SK-N-SH treated with all-trans-retinoic acid at 6 μM for 48 hours (cell line): ENCODE data around the gene IFIT2.

ENCODE experiments used
- ATAC-seq: fragments of 200-7000 bp; cut with Tn5 transposase; 3 replicates; pipeline ENCODE4 v1.9.1; 2020; ENCODE audit warnings: mild to moderate bottlenecking, moderate library complexity
- ARNTL ChIP-seq: fragments of 450-650 bp; formaldehyde crosslinking; IDR thresholded peaks from 2 replicates; pipeline ENCODE4 v1.5.0; 2020; ENCODE audit warnings: low read depth, mild to moderate bottlenecking, moderate library complexity, borderline replicate concordance
- BACH2 ChIP-seq: fragments of 250-450 bp; sonication (Bioruptor Pico); IDR thresholded peaks from 2 replicates; pipeline ENCODE4 v1.9.0; 2021; ENCODE audit warnings: mild to moderate bottlenecking, borderline replicate concordance
- CREB5 ChIP-seq: fragments of 250-450 bp; sonication (Bioruptor Pico); IDR thresholded peaks from 2 replicates; pipeline ENCODE4 v1.5.1; 2020; ENCODE audit warnings: low read depth, mild to moderate bottlenecking, moderate library complexity
- CSDC2 ChIP-seq: fragments of 250-450 bp; sonication (Bioruptor Pico); IDR thresholded peaks from 2 replicates; pipeline ENCODE4 v1.5.0; 2020; ENCODE audit warnings: mild to moderate bottlenecking, moderate library complexity
- ESRRG ChIP-seq: fragments of 250-450 bp; sonication (Bioruptor Pico); IDR thresholded peaks from 2 replicates; pipeline ENCODE4 v1.6.1; 2021; ENCODE audit warnings: mild to moderate bottlenecking
- GLIS3 ChIP-seq: fragments of 250-450 bp; sonication (Bioruptor Pico); IDR thresholded peaks from 2 replicates; pipeline ENCODE4 v1.5.0; 2020; ENCODE audit warnings: mild to moderate bottlenecking, moderate library complexity
- PATZ1 ChIP-seq: fragments of 250-450 bp; sonication (Bioruptor Pico); IDR thresholded peaks from 2 replicates; pipeline ENCODE4 v1.8.0; 2020; ENCODE audit warnings: mild to moderate bottlenecking, moderate library complexity, borderline replicate concordance
- POU6F1 ChIP-seq: fragments of 250-450 bp; sonication (Bioruptor Pico); IDR thresholded peaks from 2 replicates; pipeline ENCODE4 v1.8.0; 2021; ENCODE audit warnings: low read depth, mild to moderate bottlenecking, moderate library complexity, borderline replicate concordance
- PPARA ChIP-seq: fragments of 250-450 bp; sonication (Bioruptor Pico); IDR thresholded peaks from 2 replicates; pipeline ENCODE4 v1.5.0; 2020; ENCODE audit warnings: mild to moderate bottlenecking, borderline replicate concordance
- RARB ChIP-seq: fragments of 250-450 bp; sonication (Bioruptor Pico); IDR thresholded peaks from 2 replicates; pipeline ENCODE4 v1.8.0; 2021; ENCODE audit warnings: mild to moderate bottlenecking, moderate library complexity
- SNAI2 ChIP-seq: fragments of 250-450 bp; sonication (Bioruptor Pico); IDR thresholded peaks from 2 replicates; pipeline ENCODE4 v1.5.0; 2020; ENCODE audit warnings: mild to moderate bottlenecking, moderate library complexity
- TOX ChIP-seq: fragments of 250-450 bp; sonication (Bioruptor Pico); IDR thresholded peaks from 2 replicates; pipeline ENCODE4 v1.8.0; 2021; ENCODE audit warnings: mild to moderate bottlenecking, moderate library complexity, borderline replicate concordance
- TSHZ2 ChIP-seq: fragments of 250-450 bp; sonication (Bioruptor Pico); IDR thresholded peaks from 2 replicates; pipeline ENCODE4 v1.5.0; 2020; ENCODE audit warnings: mild to moderate bottlenecking, moderate library complexity
- ZC3H10 ChIP-seq: fragments of 250-450 bp; sonication (Bioruptor Pico); IDR thresholded peaks from 2 replicates; pipeline ENCODE4 v1.5.1; 2021; ENCODE audit warnings: mild to moderate bottlenecking, moderate library complexity
- ZFP3 ChIP-seq: fragments of 250-450 bp; sonication (Bioruptor Pico); IDR thresholded peaks from 2 replicates; pipeline ENCODE4 v1.5.0; 2020; ENCODE audit warnings: mild to moderate bottlenecking, moderate library complexity
- ZFP30 ChIP-seq: fragments of 450-650 bp; formaldehyde crosslinking; IDR thresholded peaks from 2 replicates; pipeline ENCODE4 v1.5.0; 2022; ENCODE audit warnings: mild to moderate bottlenecking, moderate library complexity
- ZNF565 ChIP-seq: fragments of 450-650 bp; formaldehyde crosslinking; conservative IDR thresholded peaks from 2 replicates; pipeline ENCODE4 v1.5.0; 2020; ENCODE audit warnings: low read depth, mild to moderate bottlenecking, moderate library complexity
- ZNF8 ChIP-seq: fragments of 450-650 bp; formaldehyde crosslinking; IDR thresholded peaks from 2 replicates; pipeline ENCODE4 v1.5.0; 2020; ENCODE audit warnings: mild to moderate bottlenecking, moderate library complexity

The IFIT2 gene

GRCh38 chr10:89305766-89306433, 4.1 kb downstream of the IFIT2 start (continued):
- TF ChIP-seq CREB5 (no peak), ZC3H10 (CRISPR knock-in tag) (no peak)
- TF ChIP-seq, all 23 proteins: peak for 0

- no peak for TF ChIP-seq ZNF8 (CRISPR knock-in tag)
- no peak for TF ChIP-seq SNAI2 (CRISPR knock-in tag)
- TF ChIP-seq ZNF565 (CRISPR knock-in tag): no peak
- no peak for TF ChIP-seq ARNTL (CRISPR knock-in tag)
- TF ChIP-seq ZFP3: no peak
- no peak for TF ChIP-seq CREB5
- TF ChIP-seq BACH2 (CRISPR knock-in tag): no peak
- no peak for ATAC-seq
Observed at GRCh38 chr10:89306434-89307268, 4.8 kb downstream of the IFIT2 start.

GRCh38 chr10:89307269-89307577, 5.4 kb downstream of the IFIT2 start:
- peak; percentile 49; the same call in 1 of the 3 replicates for ATAC-seq
- TF ChIP-seq GLIS3 (CRISPR knock-in tag): no peak
- no peak for TF ChIP-seq PPARA (CRISPR knock-in tag)
- no peak for TF ChIP-seq TSHZ2
- no peak for TF ChIP-seq ZNF565 (CRISPR knock-in tag)
- no peak for TF ChIP-seq ZFP30 (CRISPR knock-in tag)
- TF ChIP-seq BACH2 (CRISPR knock-in tag): no peak
- TF ChIP-seq TOX: no peak
- no peak for TF ChIP-seq CSDC2
- no peak for TF ChIP-seq RARB (CRISPR knock-in tag)

GRCh38 chr10:89308266-89308665, 6.4 kb downstream of the IFIT2 start:
- no peak for ATAC-seq
- no peak for TF ChIP-seq ZC3H10 (CRISPR knock-in tag)
- TF ChIP-seq ESRRG (CRISPR knock-in tag): no peak
- no peak for TF ChIP-seq TSHZ2
- no peak for TF ChIP-seq POU6F1
- TF ChIP-seq ZFP3: no peak
- TF ChIP-seq SNAI2 (CRISPR knock-in tag): no peak
- no peak for TF ChIP-seq PATZ1 (CRISPR knock-in tag)
- TF ChIP-seq ZFP30 (CRISPR knock-in tag): no peak
